Measurements from ENCODE around the gene SLC45A1.
"Not testable (repeated sequence)": the region's sequence is repeated elsewhere in the genome, so short reads cannot be mapped to it uniquely, and the experiment has no call there.

The SLC45A1 gene

DNA sequence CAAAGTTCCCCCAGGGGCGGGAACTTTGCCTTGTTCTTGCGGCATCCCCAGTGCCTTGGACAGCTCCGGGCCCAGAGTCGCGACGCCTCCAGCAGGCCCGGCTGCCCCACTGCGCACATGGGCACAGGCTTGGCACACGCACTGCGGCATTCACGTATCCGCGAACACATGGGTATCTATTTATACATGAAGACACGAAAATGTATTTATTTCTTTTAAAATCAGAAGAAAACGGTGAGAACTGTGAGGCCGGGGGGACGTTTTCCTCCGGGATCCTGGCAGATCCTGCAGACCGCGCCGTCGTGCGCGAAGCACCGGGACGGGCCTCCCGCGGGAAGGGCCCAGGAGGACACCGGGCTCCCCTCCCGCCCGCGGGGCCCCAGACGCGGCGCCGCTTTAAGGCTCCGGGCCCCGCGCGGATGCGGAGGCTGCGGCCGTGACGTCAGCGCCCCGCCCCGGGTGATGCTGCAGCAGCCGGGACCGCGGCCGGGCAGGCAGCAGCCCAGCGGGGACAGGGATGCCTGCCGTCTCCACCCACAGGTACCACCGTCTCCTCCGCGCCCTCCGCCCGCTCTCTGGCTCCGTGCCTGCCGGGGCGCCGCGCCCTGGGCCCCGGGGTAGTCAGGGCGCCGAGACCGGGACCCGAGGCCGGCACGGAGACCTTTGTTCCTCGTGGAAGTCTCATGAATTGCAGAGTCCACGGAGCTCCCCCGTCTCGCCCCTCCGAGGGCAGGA, at the start of gene SLC45A1:
Gene SLC45A1 (plus strand): TSS at position 468 of the 735 bp plus-strand sequence. CDS start 6,216 bp downstream, outside the sequence.
- no peak for FAIRE-seq

DNA sequence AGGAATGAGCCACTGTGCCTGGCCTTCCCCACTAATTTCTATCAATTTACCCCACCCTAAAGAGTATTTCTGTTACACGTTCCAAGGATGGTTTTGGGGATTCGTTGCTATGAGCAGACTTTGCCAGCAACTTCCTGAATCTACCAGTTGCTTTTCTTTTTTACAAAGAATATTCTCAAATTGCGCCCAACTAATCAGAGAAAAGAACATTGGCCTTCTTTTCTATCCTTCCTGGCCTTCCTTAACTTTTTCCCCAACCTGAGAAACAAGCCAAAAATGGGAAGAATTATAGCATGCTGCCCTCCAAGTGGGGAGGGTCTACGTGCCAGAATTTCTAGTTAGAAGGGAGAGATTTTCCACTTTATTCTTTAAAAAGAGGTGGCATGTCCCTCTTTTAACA, 44.9 kb upstream of the SLC45A1 start:
- FAIRE-seq, result no peak

- FAIRE-seq, result no peak
Measured at GRCh38 chr1:8274352-8274751, 43.6 kb upstream of the SLC45A1 start.

DNA sequence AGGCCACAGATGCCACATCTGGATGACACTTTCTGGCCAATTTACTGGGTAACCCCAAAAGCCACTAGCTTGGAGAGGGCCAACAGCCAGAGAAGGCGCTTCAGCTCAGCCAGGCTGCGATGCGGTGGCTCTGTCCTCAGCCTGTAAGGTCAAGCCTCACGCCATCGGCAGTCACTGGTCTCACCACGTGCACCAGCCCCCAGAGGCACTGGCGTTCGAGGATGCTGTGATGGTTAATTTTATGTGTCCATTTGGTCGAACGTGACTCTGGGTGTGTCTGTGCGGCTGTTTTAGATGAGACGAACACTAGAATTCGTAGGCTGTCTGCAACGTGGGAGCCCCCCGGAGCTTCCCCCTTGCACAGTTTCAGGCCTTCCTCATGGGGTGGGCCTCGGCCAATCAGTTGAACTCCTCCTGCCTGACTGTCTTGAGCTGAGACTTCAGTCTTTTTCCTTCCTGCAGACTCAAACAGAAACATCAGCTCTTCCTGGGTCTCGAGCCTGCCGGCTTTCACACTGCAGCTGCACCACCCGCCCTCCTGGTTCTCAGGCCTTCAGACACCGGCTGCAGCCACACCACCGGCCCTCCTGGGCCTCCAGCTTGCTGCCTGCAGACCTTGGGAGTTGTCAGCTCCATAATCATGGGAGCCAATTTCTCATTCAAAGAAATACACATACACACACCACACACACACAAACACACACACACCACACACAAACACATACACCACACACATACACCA, 41.6 kb upstream of the SLC45A1 start:
- no peak for FAIRE-seq

GRCh38 chr1:8276932-8277331, 41.0 kb upstream of the SLC45A1 start:
- no peak for FAIRE-seq

- FAIRE-seq, result not testable (repeated sequence)
Measured at GRCh38 chr1:8278677-8279076, 39.2 kb upstream of the SLC45A1 start.

GRCh38 chr1:8281843-8282509, 35.9 kb upstream of the SLC45A1 start:
- FAIRE-seq, result no peak

- no peak for FAIRE-seq
Measured at GRCh38 chr1:8283058-8283884, 34.6 kb upstream of the SLC45A1 start.

DNA sequence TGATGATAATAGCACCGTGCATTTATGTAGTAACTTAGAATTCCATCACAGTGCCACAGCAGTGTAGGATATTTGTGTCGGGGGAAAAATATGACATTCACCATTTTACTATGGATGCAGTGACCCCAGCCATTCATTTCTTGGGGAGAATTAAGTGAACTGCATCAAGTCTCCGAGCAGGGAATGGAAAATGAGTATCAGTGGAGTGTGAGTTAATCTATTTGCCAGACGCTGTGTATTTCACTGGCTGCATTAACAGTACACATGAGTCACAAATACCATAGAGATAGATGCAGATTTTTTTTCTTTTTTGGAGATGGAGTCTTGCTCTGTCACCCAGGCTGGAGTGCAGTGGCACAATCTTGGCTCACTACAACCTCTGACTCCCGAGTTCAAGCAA, 33.8 kb upstream of the SLC45A1 start:
- FAIRE-seq, result no peak

- no peak for FAIRE-seq
Measured at GRCh38 chr1:8285103-8285502, 32.8 kb upstream of the SLC45A1 start.

DNA sequence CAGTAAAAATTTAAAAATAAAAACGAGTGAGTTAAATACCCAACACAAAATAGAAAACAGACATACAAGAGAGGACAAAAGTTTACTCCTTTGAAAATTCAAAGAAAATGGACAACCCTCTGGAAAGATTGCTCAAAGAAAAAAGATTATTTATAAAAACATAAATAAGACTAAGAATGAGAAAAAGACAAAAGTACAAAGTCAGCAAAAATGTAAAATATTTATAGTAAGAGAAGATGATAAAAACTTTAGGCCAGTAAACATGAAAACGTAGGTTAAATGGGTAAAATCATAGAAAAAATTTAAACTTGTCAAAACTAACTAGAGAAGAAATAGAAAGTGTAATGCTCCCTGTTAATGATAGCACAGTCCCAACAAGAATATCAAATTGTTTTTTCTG, 31.9 kb upstream of the SLC45A1 start:
- no peak for FAIRE-seq

GRCh38 chr1:8293118-8293517, 24.8 kb upstream of the SLC45A1 start:
- FAIRE-seq, result no peak

GRCh38 chr1:8293641-8294169, 24.2 kb upstream of the SLC45A1 start:
- no peak for FAIRE-seq

GRCh38 chr1:8294170-8294697, 23.7 kb upstream of the SLC45A1 start:
- no peak for FAIRE-seq

DNA sequence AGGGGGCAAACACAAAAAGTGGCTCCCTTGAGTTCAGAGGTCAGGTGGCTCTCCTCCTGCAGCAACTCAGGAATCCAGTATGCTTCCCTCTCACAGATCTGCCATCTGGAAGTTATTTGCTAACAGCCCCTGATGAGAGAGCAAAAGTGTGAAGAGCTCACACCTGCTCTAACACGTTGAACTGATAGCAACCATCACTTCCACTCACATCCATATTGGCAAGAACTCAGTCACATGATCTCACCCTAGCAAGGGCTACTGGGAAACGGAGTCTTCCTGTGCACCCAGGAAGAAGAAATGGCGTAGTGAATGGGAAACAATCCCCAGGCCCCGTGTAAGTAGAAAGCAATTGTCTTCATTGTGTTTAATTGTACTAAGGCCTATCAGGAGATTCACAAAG, 20.7 kb upstream of the SLC45A1 start:
- FAIRE-seq, result no peak

DNA sequence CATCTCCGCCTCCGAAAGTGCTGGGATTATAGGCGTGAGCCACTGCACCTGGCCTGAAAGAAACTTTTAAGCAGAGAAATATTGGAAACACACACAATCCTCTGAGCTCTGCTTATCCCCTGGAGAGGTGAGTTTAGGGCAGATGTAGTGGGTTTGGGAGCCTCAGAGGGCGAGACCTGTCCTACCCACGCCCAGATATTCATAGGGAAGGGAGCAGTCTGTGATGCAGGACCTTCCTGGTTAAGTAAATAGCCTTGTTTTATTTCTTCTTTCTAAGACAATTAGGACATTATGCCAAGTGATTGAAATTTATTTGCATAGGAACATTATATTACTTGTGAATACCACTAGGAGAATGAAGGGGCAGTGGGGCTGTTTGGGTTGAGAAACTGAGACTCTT, 18.0 kb upstream of the SLC45A1 start:
- FAIRE-seq, result no peak

DNA sequence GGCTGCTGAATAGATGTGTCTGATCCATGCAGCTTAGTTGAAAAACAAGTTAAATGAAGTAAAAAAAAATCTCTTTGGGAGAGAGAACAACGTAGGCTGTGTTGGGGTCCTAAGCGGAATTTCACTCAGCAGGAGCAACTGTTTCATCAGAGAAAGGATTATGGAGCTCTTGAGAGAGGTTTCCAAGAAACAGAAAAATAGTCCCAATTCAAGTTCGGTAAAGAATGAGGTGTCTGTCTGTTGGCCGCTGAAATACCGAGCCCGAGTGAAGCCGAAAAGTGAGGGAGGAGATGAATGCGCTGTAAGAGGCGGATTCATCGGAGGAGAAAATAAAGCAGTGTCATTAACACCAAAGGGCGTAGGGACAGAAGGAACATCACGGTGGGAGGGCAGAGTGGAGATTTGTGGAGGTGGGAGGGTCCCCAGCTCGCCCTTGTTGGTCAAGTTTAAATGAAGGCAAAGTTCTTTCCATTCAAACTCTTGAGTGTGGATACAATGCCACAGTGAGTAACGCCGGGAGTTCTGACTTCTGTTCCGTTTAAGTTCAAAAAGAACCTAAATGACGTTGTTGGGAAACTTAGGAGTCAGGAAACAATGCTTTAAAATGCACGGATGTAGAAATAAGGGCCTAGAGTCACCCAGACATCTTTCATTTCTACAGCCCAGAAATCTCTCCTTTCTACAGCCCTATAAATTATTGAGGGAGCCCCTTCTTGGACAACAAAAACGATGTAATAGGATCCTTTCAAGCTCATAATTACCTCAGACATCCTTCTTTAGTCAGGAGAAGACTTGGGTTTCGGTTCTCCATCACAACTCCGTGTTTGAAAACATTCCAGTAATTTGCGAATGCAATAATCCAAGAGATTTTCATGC, 15.6 kb upstream of the SLC45A1 start:
- FAIRE-seq, result peak; percentile 97

DNA sequence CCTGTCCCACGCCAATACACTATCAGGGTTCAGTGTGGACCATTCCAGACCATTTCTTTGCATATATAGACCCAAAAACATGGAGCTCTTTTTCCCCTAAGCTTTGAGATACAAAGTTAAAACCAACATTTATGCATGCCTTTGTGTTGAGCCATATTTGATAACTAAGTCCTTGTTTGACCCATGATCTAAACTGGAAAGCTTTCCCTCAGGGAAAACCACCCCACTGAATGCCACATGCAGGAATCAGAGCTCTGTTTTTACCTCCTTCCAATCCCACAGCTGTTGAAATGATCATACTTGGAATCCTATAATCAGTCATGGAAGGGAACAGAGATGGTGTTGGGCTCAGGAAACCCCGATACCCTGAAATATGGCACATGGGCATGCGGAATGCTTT, 14.8 kb upstream of the SLC45A1 start:
- peak; percentile 46 for FAIRE-seq

GRCh38 chr1:8303876-8304275, 14.0 kb upstream of the SLC45A1 start:
- no peak for FAIRE-seq

DNA sequence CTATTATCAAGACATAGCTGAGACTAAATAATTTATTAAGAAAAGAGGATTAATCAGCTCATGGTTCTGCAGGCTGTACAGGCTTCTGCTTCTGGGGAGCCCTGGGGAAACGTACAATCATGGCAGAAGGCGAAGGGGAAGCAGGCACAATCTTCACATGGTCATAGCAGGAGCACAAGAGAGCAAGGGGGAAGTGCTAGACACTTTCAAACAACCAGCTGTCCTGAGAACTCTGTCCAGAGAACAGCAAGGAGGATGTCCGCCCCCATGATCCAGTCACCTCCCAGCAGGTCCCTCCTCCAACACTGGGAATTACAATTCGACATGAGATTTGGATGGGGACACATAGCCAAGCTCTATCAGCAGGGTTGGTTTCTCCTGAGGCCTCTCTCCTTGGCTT, 10.3 kb upstream of the SLC45A1 start:
- no peak for FAIRE-seq

DNA sequence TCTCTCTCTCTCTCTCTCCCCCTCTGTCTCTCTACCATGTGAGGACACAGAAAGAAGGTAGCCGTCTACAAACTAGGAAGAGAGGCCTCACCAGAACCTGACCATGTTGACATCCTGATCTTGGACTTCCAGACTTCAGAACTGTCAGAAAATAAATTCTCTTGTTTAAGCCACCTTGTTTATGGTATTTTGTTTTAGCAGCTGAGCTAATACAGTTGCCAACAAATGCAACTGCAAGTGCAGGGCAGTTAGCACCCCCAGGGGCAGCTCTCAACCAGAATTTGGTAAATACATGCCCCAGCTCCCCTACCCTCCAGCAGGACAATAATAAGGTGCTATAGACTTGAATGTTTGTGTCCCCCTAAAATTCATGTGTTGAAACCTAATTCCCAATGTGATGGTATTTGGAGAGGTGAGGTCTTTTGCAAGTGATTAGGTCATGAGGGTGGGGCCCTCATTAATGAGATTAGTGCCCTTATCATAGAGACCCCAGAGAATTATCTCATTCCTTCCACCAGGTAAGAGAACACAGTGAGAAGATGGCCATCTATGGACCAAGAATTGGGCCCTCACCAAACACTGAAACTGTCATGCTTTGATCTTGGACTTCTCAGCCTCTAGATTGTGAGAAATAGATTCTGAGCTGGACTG, 6.7 kb upstream of the SLC45A1 start:
- FAIRE-seq, result no peak
